Thyroid gland (tissue), 4 donors: Measurements from ENCODE around the gene ACLY.

Experiments
- POLR2A ChIP-seq, 2 donors: fragments of 450-650 bp; IDR thresholded peaks; one replicate each; pipeline ENCODE4 v1.6.1; 2017; ENCODE audit warnings: antibody characterized with exemption in 2 of 2, mild to moderate bottlenecking in 2 of 2, moderate library complexity in 1 of 2
- TF ChIP-seq, protein P1 (sequence below), 6 experiments: fragments of 200-600 bp in 3 of 6; fragments of 450-650 bp in 3 of 6; sonication (generic) in 3 of 6; IDR thresholded peaks; one replicate each; pipeline ENCODE4 v1.5.1; 2016 to 2019; ENCODE audit warnings: antibody characterized with exemption in 6 of 6, mild to moderate bottlenecking in 2 of 6, inconsistent platforms in 1 of 6, moderate library complexity in 1 of 6

DNA sequence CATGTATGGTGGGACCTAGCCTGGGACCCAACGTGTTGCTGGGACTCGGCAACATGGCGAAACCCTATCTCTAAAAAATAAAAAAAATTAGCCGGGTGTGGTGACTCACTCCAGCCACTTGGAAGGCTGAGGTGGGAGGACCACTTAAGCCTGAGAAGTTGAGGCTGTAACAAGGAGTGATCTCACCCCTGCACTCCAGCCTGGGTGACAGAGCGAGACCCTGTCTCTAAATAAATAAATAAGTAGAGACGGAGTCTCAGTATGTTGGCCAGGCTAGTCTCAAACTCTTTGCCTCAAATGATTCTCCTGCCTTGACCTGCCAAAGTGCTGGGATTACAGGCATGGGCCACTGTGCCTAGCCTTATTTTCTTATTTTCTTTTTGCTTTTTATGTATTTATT lies 37.8 kb upstream of the ACLY start:
- TF ChIP-seq, protein P1, sequence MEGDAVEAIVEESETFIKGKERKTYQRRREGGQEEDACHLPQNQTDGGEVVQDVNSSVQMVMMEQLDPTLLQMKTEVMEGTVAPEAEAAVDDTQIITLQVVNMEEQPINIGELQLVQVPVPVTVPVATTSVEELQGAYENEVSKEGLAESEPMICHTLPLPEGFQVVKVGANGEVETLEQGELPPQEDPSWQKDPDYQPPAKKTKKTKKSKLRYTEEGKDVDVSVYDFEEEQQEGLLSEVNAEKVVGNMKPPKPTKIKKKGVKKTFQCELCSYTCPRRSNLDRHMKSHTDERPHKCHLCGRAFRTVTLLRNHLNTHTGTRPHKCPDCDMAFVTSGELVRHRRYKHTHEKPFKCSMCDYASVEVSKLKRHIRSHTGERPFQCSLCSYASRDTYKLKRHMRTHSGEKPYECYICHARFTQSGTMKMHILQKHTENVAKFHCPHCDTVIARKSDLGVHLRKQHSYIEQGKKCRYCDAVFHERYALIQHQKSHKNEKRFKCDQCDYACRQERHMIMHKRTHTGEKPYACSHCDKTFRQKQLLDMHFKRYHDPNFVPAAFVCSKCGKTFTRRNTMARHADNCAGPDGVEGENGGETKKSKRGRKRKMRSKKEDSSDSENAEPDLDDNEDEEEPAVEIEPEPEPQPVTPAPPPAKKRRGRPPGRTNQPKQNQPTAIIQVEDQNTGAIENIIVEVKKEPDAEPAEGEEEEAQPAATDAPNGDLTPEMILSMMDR (IDR thresholded peaks at IDR 0.05), result no peak
- TF ChIP-seq POLR2A (IDR thresholded peaks at IDR 0.05), result no peak
